Measurements from ENCODE around the gene CRNN. TPM values are rescaled to one million over a fixed set of nuclear protein-coding genes. Genes with fewer than 3 reads are reported as not detected.

Gene CRNN
- total RNA-seq (not detected), polyA plus RNA-seq (under 1 TPM; 0.22 to 0.31 TPM)
- long read RNA-seq, donor 1, result 0 reads
- long read RNA-seq, donor 2, result 0 reads
- long read RNA-seq, donor 3, result 0 reads
- long read RNA-seq, donor 4, result 0 reads
- long read RNA-seq, donor 5, result 0 reads

DNA sequence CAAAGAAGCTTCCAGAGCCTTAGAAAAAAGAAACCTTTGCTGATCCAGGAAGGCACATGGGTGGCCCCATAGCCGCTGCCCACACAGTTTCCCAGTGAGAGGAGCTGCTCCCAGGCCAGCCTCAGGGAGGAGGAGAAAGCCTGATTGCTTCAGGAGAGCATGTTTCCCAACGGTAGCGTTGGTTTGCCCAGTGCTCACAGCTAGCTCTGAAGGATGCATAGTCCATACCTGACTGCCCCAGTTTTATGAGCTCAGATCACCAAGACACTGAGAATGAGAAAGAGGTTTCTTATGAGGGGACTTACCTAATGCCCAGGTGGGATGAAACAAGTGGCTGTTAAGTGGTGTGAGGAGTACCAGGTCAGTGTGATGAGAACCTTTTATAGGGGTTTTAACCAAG, at the start of gene CRNN:
CRNN (minus strand) TSS at position 355 of the 400 bp plus-strand sequence. CDS start 2,030 bp downstream, outside the sequence.
- Histone ChIP-seq H3K4me3 (no peak within 1 kb of the TSS), H3K9ac (ENCODE audit: insufficient read depth in 1 of 2, low read length in 2 of 2) (no peak within 1 kb of the TSS), H3K9me3 (ENCODE audit: control insufficient read depth in 4 of 4, insufficient read depth in 3 of 4, low read length in 3 of 4) (no peaks in the 10 kb centered on the region), H3K36me3 (ENCODE audit: control insufficient read depth in 4 of 4, insufficient read depth in 4 of 4, low read length in 4 of 4) (no peaks in the 10 kb centered on the region), H3K27ac (ENCODE audit: low read depth in 1 of 2, low read length in 1 of 2) (no peak within 1 kb of the TSS), H3K4me1 (ENCODE audit: control insufficient read depth in 5 of 5, insufficient read depth in 5 of 5, low read length in 5 of 5) (peaks cover 0 to 18% (median 0%) of the 10 kb centered on the region in 5 donors), H3K27me3 (ENCODE audit: control insufficient read depth in 3 of 3, insufficient read depth in 3 of 3, low read length in 2 of 3) (no peaks in the 10 kb centered on the region)
- 85 to 94% methylated on average over 3 of the region's 3 CpGs for WGBS, 2 donors
- ATAC-seq (ENCODE audit: insufficient read depth, low FRiP score) (no peak), DNase-seq (no peak)
- TF ChIP-seq, protein P1, sequence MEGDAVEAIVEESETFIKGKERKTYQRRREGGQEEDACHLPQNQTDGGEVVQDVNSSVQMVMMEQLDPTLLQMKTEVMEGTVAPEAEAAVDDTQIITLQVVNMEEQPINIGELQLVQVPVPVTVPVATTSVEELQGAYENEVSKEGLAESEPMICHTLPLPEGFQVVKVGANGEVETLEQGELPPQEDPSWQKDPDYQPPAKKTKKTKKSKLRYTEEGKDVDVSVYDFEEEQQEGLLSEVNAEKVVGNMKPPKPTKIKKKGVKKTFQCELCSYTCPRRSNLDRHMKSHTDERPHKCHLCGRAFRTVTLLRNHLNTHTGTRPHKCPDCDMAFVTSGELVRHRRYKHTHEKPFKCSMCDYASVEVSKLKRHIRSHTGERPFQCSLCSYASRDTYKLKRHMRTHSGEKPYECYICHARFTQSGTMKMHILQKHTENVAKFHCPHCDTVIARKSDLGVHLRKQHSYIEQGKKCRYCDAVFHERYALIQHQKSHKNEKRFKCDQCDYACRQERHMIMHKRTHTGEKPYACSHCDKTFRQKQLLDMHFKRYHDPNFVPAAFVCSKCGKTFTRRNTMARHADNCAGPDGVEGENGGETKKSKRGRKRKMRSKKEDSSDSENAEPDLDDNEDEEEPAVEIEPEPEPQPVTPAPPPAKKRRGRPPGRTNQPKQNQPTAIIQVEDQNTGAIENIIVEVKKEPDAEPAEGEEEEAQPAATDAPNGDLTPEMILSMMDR (IDR thresholded peaks at IDR 0.05; ENCODE audit: control extremely low read depth, extremely low read depth), result no peak

DNA sequence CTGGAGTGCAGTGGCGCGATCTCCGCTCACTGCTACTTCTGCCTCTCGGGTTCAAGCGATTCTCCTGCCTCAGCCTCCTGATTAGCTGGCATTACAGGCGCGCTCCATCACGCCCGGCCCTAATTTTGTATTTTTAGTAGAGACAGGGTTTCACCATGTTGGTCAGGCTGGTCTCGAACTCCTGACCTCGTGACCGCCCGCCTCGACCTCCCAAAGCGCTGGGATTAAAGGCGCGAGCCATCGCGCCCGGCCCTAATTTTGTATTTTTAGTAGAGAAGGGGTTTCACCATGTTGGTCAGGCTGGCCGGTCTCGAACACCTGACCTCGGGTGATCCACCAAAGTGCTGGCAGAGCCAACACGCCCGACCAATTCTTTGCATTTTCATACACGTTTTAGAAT, 48.6 kb upstream of the CRNN start:
- ATAC-seq (ENCODE audit: insufficient read depth, low FRiP score) (no peak), DNase-seq (no peak)
- H3K27ac ChIP-seq (ENCODE audit: low read depth in 1 of 2, low read length in 1 of 2), result no peak overlapping the region
- H3K4me1 ChIP-seq (ENCODE audit: control insufficient read depth in 5 of 5, insufficient read depth in 5 of 5, low read length in 5 of 5), result peaks cover 0 to 1% (median 0%) of the 10 kb centered on the region in 5 donors
- WGBS, 2 donors, result 95 to 97% methylated on average over 26 of the region's 26 CpGs
- H3K9ac ChIP-seq (ENCODE audit: insufficient read depth in 1 of 2, low read length in 2 of 2), result no peak overlapping the region
- no peaks in the 10 kb centered on the region for H3K9me3 ChIP-seq (ENCODE audit: control insufficient read depth in 4 of 4, insufficient read depth in 3 of 4, low read length in 3 of 4)
- H3K36me3 ChIP-seq (ENCODE audit: control insufficient read depth in 4 of 4, insufficient read depth in 4 of 4, low read length in 4 of 4), result no peaks in the 10 kb centered on the region
- no peaks in the 10 kb centered on the region for H3K27me3 ChIP-seq (ENCODE audit: control insufficient read depth in 3 of 3, insufficient read depth in 3 of 3, low read length in 2 of 3)
- TF ChIP-seq, protein P1 (IDR thresholded peaks at IDR 0.05; ENCODE audit: control extremely low read depth, extremely low read depth), result no peak
- H3K4me3 ChIP-seq, result no peak overlapping the region

DNA sequence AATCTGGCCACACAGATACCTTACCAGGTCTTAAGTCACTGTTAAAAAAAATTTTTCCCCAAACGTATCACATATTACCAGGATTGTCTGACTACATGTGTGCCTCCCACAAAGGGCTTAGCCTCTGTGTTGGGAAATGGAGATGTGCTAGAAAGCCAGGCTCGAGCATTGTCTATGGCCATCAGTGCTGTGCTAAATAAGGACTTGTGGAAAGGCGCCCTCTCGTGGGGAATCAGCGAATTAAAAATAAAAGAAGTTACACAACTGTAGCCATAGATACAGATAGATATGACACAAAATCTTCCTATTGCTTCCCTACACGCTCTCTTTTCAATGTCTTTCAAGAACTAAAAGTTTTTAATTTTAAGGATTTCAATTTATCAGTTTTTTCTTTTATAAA, 47.5 kb upstream of the CRNN start:
- Histone ChIP-seq H3K9ac (ENCODE audit: insufficient read depth in 1 of 2, low read length in 2 of 2) (no peak overlapping the region), H3K4me1 (ENCODE audit: control insufficient read depth in 5 of 5, insufficient read depth in 5 of 5, low read length in 5 of 5) (peaks cover 0 to 1% (median 0%) of the 10 kb centered on the region in 5 donors), H3K9me3 (ENCODE audit: control insufficient read depth in 4 of 4, insufficient read depth in 3 of 4, low read length in 3 of 4) (no peaks in the 10 kb centered on the region), H3K27ac (ENCODE audit: low read depth in 1 of 2, low read length in 1 of 2) (no peak overlapping the region), H3K4me3 (no peak overlapping the region), H3K27me3 (ENCODE audit: control insufficient read depth in 3 of 3, insufficient read depth in 3 of 3, low read length in 2 of 3) (peaks cover 0 to 3% (median 0%) of the 10 kb centered on the region in 3 donors), H3K36me3 (ENCODE audit: control insufficient read depth in 4 of 4, insufficient read depth in 4 of 4, low read length in 4 of 4) (no peaks in the 10 kb centered on the region)
- ATAC-seq (ENCODE audit: insufficient read depth, low FRiP score), result no peak
- TF ChIP-seq, protein P1 (IDR thresholded peaks at IDR 0.05; ENCODE audit: control extremely low read depth, extremely low read depth), result peak; percentile 37
- 5 to 8% methylated on average over 6 of the region's 6 CpGs for WGBS, 2 donors
- peak; percentile 37 to 54 (median 49) for DNase-seq

DNA sequence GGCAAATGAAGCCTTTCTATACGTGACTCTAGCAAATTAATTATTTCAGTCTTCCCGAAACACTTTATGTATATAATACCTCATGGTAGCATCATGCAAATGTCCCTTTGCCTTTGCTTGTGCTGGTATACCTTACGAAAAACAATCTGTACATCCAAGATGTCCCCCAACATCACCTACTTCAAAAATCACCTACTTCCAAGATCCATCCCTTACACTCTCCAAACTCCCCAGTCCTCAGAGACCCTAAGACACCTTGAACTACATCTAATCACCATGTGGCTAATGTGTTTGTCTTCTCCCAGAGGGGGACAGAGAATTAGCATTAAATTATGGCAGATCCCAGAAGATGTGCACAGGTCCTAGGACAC, 46.5 kb upstream of the CRNN start:
- Histone ChIP-seq H3K9ac (ENCODE audit: insufficient read depth in 1 of 2, low read length in 2 of 2) (no peak overlapping the region), H3K27ac (ENCODE audit: low read depth in 1 of 2, low read length in 1 of 2) (no peak overlapping the region)

More for the DNA sequence above, 46.5 kb upstream of the CRNN start:
- ATAC-seq (ENCODE audit: insufficient read depth, low FRiP score) (no peak), DNase-seq (no peak)
- H3K36me3 ChIP-seq (ENCODE audit: control insufficient read depth in 4 of 4, insufficient read depth in 4 of 4, low read length in 4 of 4), result no peaks in the 10 kb centered on the region
- 43 to 47% methylated on average over 3 of the region's 3 CpGs for WGBS, 2 donors
- TF ChIP-seq, protein P1 (IDR thresholded peaks at IDR 0.05; ENCODE audit: control extremely low read depth, extremely low read depth), result no peak
- H3K4me1 ChIP-seq (ENCODE audit: control insufficient read depth in 5 of 5, insufficient read depth in 5 of 5, low read length in 5 of 5), result peaks cover 0 to 1% (median 0%) of the 10 kb centered on the region in 5 donors
- H3K4me3 ChIP-seq, result no peak overlapping the region
- no peaks in the 10 kb centered on the region for H3K9me3 ChIP-seq (ENCODE audit: control insufficient read depth in 4 of 4, insufficient read depth in 3 of 4, low read length in 3 of 4)
- peaks cover 0 to 3% (median 0%) of the 10 kb centered on the region in 3 donors for H3K27me3 ChIP-seq (ENCODE audit: control insufficient read depth in 3 of 3, insufficient read depth in 3 of 3, low read length in 2 of 3)

Data from lung (tissue), 16 donors.